Measurements from ENCODE around the gene CDK17. TPM values are rescaled to one million over a fixed set of nuclear protein-coding genes. Genes with fewer than 3 reads are reported as not detected.

Gene CDK17
- total and polyA plus RNA-seq, 2 of the 8 experiments (the other 6 are each of a cell fraction or from before 2014, with no cell fraction given), result 5.8 to 20.0 TPM

DNA sequence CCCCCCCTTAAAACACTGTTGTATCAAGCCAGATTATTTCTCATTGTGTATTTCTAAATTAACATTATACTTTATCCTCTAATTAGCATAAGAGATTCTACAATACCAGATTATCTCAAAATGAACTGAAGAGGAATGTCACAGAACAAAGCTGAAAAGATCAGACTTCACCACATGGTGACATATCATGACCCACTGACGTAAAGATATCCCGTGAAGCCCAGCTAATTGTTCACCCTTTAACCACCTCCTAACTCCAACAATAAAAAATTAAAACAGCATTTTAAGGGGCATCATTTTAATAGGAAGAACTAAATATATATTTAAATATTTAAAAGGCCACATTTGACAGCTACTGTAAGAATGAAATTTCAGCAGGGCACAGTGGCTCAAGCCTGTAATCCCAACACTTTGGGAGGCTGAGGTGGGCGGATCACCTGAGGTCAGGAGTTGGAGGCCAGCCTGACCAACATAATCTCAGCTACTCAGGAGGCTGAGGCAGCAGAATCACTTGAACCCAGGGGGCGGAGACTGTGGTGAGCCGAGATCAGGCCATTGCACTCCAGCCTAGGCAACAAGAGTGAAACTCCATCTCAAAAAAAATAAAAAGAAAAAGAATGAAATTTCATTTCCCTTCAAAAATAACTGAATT, 29.0 kb downstream of the CDK17 start (continued):
- TF ChIP-seq EP300 (IDR thresholded peaks at IDR 0.05; ENCODE audit: borderline replicate concordance in 1 of 2, low read depth in 2 of 2, low read length in 2 of 2) (no peak), HDAC6 (IDR thresholded peaks at IDR 0.05; ENCODE audit: low read depth, low read length) (no peak), FOSL1 (IDR thresholded peaks at IDR 0.05; ENCODE audit: insufficient read depth, low read depth, low read length) (no peak), MAFK (IDR thresholded peaks at IDR 0.05; ENCODE audit: low read depth, low read length) (no peak), SIN3A (conservative IDR thresholded peaks at IDR 0.05 in 1 of 2, IDR thresholded peaks at IDR 0.05 in 1 of 2; ENCODE audit: low read depth in 1 of 2, low read length in 2 of 2) (no peak)
